Kidney glomerular epithelial cell (primary cell): ENCODE data around the gene ZSCAN20.

Experiments
- DNase-seq: peaks from one replicate; lab custom pipeline; 2025; lab: John Stamatoyannopoulos, UW

Gene ZSCAN20

GRCh38 chr1:33472269-33472980 lies at the start of gene ZSCAN20:
TSS of gene ZSCAN20 (plus strand) at chr1:33472645. CDS start at chr1:33479289, 6,644 bp downstream.
- peak; percentile 99 for DNase-seq

DNA sequence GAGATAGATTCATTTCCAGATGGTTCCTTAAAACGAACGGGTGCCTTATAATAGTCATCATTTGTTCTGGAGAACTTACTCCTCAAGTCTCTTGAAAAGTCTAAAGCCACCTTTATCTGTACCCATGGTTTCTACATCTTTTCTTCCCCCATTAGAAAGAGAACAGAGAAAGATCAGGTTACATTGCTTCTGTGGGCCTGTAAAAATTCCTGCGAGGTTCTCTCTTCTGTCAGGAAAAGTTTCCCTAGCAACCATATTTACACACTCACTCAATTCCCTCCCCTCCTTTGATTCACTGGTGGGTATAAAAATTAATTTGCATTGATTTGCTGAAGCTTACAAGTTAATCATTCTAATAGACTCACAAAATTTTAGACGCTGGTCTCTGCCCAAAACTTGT lies 48.2 kb upstream of the ZSCAN20 start:
- DNase-seq = peak; percentile 59

- peak; percentile 59 for DNase-seq
Observed at GRCh38 chr1:33424610-33425009, 47.8 kb upstream of the ZSCAN20 start.

DNA sequence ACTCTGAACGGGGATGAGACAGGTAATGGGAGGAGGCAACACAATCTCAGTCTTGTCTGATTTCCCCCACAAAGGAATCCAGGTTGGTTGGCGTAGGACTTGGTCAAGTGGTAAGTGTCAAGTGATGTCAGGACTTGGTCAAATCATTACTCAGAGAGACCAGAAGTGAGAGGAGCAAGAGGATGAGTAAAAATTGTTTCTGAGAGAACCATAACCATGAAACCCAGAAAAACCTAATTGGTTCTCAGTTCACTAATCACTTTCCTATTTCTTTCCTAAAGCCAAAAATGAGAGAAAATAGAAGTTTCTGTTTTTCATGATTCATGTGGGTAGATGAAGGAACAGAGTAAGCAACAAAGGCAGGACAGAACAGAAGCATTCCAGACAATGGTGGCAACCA lies 46.5 kb upstream of the ZSCAN20 start:
- DNase-seq = no peak

GRCh38 chr1:33426916-33427315 lies 45.5 kb upstream of the ZSCAN20 start:
- DNase-seq = no peak

DNA sequence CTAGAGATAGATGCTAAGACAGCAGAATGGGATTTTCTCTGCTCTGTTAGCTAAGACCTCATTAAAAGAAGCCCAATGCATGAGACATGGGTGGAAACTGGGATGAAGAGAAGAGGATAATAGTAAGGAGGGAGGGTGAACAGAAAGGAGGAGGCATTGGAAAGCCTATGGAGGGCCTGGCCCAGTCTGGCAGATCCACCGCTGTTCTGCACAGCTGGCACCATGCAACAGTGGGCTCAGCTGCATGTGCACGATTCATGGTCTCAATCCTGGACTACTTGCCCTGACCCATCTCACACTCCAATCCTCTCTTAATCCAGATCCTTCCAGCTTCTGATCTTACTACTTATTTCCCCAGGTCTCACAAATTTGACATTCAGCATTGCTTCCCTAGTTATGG lies 43.8 kb upstream of the ZSCAN20 start:
- DNase-seq = no peak

DNA sequence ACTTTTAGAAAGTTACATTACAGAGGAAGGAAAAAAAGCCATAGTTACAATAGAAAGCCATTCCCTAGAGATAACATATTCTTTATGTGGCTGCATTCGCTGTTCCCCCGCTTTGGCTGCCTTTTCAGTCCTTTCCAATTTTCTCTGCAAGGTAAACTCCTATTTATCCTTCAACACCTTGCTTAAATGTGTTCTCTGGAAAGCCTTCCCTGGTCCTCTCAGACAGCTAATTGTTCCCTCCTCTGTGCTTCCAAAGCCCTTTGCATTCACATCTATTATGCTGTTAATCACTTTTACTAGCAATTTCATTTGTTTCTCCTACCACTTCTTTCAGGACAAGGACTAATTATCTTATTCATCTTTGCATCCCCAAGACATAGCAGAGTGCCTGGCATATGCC lies 43.1 kb upstream of the ZSCAN20 start:
- DNase-seq = no peak

DNA sequence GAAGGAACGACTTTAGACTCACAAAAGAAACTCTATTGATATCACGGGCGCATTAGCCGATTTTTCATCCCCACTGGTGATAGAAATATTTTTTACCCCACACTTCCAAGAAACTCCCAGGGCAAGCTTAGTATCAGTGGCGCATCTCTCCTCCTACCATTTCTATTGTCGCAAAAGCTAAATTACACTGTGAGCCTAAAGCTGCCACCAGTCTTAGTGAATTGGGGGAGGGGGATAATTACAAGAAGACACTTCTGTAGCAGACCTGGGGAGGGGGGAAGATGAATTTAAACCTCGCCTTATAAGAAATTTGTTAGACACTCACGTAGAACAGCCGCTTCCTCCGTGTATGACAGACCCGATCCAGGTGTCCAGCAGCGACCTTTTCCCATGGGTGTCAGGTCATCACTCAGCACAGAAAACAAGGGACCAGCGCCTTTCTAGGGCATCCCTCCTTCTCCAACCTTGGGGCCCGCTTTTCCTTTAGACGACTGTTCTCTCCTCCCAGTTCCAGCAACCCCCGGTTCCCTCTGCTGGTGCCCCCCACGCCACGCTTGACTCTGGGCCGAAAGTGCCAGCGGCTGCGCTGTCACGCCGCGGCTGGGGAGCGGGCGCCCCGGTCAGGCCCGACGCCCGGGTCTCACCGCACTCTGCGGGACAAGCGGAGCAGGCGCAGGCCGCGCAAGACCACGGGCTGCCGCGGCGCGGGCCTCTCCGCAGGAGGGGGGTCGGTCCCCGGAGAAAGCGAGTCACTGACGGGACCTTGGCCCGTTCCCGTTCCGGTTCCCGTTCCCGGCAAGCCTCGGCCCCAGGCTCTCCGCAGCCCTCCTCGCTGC lies 42.4 kb upstream of the ZSCAN20 start:
- DNase-seq = no peak

- DNase-seq = peak; percentile 90
Observed at GRCh38 chr1:33430692-33431593, 41.5 kb upstream of the ZSCAN20 start, which contains the start of gene PHC2. TSS of gene PHC2 (minus strand) at chr1:33431095. CDS start at chr1:33375539, 55,556 bp downstream.

- peak; percentile 97 for DNase-seq
Observed at GRCh38 chr1:33433509-33434362, 38.7 kb upstream of the ZSCAN20 start.

GRCh38 chr1:33434363-33434750 lies 38.1 kb upstream of the ZSCAN20 start:
- DNase-seq = no peak

DNA sequence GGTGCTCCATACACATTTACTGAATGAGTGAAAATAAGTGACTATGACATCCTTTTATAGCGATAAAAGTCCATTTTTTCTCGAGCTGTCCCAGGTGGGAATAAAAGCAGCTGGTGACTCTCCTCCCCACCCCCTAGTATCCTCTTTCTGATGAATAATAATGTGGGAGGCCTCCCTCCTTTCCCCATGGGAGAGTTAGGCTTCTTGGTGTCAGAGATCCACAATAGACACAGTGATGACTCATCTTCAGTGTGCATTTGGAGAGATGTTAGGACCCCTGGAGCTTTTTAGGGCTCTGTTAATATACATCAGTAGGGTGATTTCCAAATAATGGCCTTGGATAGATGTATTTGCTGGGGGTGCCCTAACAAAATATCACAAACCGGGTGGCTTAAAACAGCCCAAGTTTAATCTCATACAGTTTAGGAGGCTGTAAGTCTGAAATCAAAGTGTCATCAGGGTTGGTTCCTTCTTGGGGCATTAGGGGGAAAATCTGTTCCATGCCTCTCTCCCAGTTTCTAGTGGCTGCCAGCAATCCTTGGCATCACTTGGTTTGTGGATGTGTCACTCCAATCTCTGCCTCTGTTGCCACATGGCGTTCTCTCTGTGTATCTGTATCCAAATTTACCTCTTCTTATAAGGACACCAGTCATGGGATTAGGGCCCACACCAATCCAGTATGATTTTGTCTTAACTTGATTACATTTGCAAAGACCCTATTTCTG lies 37.2 kb upstream of the ZSCAN20 start:
- peak; percentile 48 for DNase-seq

- no peak for DNase-seq
Observed at GRCh38 chr1:33436557-33437285, 35.7 kb upstream of the ZSCAN20 start.

DNA sequence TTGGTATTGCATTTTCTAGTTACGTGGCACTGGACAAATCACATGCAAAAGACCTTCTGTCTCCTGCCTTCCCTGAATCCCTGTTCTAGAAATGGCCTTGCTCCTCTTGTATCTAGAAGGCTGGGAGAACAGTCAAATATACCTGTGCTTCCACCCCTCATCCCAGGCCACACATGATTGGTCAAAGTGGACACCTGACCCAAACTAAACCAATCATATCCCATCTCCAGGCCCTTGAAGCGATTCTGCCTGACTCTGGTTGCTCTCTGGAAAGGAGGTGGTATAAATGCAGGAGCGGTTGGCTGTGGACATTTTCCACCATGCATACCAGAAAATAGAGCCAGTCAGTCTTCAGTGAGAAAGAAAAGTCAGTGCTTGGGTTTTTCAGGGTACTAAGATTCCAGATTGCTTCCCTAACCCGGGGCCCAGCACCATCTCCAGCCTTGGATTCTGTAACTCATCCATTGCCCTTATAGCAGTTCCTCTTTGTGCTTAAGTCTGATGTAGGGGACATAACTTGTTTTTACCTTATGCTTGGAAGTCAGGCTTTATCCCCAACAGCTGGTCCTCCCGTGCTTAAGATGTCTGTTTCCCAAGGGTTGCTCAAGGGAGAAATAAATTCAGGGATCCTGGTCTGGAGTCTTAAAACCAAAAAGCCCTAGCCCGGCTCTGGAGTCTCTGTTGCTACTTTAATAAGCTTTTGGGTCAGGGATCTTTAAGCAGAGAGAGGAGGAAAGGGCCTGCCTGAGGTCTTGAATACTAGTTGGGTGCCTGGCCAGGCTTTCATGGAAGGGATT lies 33.9 kb upstream of the ZSCAN20 start:
- no peak for DNase-seq

GRCh38 chr1:33439662-33440061 lies 32.8 kb upstream of the ZSCAN20 start:
- no peak for DNase-seq

- DNase-seq = no peak
Observed at GRCh38 chr1:33441088-33441745, 31.2 kb upstream of the ZSCAN20 start.

GRCh38 chr1:33442141-33442540 lies 30.3 kb upstream of the ZSCAN20 start:
- no peak for DNase-seq

DNA sequence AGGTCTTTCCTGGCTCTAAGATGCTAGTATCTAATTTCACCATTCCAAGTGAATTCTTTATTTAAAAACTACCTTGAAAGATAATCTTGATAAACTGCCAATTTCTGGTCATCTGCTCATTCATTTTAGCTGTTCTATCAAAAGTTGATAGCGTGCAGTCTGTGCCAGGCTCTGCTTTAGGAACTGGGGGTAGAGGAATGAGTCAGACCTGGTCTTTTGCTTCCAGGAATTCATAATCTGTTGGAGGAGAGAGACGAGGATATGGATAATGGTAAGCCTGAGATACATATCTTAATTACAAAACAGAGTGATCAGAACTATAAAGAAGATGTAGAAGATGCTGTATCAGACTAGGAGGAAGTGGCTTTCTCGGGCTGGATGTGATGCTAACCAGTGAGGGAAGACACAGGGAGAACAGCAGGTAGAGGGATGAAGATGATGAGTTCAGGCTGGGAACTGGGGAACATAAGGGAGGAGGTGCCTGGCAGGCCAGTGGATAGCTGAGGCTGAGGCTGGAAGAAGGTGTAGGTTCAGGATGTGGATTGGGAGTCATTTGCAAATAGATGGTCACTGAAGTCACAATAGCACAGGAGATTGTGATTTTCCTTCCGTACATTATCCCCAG lies 29.3 kb upstream of the ZSCAN20 start:
- DNase-seq = peak; percentile 55
